Tongue (tissue), 2 donors: Measurements from ENCODE around the gene BACH2. TPM values are rescaled to one million over a fixed set of nuclear protein-coding genes. Genes with fewer than 3 reads are reported as not detected.
"Not testable (repeated sequence)": the region's sequence is repeated elsewhere in the genome, so short reads cannot be mapped to it uniquely, and the experiment has no call there.

ENCODE experiments used
- DNase-seq: peaks from one replicate; pipeline ENCODE4 v3.0.0-alpha.2; 2015
- total RNA-seq: library from RNA; depleted of rRNA; stranded (reverse); fragments of >200 nt; gene quantifications from one replicate; pipeline ENCODE4 v1.2.3, GENCODE V29; 2014

Gene BACH2
- total RNA-seq, result 8.3 TPM

DNA sequence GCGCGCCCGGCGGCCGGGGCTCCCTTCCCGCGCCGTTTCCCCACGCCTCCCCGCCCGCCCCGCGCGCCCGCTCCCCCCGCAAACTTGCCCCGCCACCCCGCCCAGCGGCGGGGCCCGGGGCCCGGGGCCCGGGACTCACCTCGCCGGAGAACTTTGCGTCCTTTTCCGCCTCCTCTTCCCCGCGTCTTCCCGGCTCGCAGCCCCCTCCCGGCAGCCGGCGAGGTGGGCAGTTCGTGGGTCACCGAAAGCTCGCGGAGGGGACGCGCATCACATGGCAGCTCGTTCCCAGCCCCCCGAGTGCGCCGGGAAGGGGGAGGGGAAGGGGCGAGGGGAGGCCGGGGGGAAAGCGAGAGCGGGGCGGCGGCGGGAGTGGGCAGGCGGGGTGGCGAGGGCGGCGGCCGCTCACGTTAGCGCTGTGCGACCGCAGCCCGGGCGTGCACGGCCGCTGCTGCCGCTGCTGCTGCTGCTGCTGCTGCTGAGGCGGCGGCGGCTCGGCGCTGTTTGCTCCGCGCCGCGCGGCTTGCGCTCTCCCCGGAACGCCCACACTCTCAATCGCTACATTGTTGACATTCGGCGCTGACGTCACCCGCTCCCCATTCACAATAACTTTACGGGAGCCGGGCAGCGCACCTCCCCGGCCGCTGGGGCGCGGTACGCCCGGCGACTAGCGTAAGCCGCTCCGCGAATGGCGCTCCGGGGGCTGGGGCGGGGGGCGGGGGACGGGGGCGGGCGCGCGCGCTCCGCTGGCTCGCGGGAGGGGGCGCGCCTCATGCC is at the start of gene BACH2:
Gene BACH2 (minus strand): TSS at position 503 of the 774 bp plus-strand sequence. CDS start 287,999 bp downstream, outside the sequence.
- peak; percentile 96 for DNase-seq

DNA sequence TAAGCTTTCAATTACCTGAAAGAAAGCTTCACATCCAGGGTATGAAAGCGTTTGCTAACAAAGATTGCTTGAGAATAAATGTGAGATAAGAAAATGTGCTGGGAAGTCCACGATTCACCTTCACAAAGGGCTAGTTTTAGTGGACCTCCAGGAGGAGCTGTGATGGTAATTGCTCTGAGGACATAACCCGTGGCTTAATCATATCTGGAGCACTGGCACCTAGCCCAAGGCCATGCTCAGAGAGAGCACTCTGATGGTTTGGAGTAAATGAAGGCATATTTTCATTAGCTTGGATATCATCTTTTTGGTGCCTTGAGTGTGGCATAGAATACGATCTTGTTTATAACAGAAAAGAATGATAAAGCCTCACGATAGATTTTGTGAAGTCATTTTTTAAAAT is 46.9 kb upstream of the BACH2 start:
- no peak for DNase-seq

DNA sequence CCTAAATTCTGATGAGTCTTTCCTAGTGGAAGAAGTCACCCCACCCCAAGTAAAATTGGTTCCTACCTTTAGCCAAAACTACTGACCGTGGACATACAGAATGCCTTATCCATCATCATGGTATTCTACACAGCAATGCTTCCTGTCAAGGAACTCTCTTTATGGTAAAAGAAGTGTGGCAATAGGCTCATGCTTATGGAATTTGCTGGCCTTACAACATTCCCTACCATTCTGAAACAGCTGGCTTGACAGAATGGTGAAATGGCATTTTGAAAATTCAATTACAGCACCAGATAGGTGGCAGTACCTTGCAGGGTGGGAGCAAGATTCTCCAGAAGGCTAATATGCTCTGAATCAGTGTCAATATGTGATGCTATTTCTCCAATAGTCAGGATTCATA is 41.8 kb upstream of the BACH2 start:
- no peak for DNase-seq

DNA sequence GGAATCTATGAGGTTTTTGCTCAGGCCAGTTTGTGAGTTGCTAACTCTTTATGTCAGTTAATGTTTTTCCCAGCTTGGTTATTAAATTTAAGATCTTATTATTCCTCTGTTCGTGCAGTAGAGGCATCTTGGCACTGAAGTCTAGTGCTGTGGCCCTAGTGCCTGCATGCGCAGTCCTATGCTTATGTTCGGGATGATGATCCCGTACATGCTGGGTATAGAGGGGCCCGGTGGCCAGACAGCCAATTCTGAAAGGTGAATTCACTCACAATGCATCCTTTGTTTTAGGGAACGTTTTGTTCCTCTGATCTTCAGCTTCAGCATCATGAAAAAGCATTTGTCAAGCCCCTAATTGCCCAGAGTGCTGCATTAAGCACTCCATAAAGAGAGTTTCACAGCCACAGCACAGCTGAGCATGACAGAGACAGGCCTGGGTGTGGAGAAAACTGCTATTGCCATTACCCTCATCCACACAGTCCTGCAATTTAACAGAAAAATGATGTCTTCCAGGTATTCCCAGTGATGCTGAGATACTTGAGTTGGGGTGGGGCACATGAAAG is 39.8 kb upstream of the BACH2 start:
- no peak for DNase-seq

DNA sequence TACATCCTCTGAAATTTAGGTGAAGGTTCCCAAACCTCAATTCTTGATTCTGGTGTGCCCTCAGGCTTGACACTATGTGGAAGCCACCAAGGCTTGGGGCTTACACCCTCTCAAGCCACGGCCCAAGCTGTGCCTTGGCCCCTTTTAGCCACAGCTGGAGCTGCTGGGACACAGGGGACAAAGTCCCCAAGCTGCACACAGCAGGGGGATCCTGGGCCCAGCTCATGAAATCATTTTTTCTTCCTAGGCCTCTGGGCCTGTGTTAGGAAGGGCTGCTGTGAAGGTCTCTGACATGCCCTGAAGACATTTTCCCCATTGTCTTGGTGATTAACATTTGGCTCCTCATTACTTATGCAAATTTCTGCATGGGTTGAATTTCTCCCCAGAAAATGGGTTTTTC is 37.3 kb upstream of the BACH2 start:
- no peak for DNase-seq

DNA sequence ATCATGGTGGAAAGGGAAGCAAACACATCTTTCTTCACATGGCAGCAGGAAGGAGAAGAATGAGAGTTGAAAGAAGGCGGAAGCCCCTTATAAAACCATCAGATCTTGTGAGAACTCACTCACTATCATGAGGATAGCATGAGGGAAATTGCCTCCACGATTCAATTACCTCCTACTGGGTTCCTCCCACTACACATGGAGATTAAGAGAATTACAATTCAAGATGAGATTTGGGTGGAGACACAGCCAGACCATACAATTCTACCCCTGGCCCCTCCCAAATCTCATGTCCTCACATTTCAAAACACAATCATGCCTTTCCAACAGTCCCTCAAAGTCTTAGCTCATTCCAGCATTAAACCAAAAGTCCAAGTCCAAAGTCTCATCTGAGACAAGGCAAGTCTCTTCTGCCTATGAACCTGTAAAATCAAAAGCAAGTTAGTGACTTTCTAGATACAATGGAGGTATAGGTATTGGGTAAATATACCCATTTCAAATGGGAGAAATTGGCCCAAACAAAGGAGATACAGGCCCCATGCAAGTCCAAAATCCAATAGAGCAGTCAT is 36.4 kb upstream of the BACH2 start:
- not testable (repeated sequence) for DNase-seq

DNA sequence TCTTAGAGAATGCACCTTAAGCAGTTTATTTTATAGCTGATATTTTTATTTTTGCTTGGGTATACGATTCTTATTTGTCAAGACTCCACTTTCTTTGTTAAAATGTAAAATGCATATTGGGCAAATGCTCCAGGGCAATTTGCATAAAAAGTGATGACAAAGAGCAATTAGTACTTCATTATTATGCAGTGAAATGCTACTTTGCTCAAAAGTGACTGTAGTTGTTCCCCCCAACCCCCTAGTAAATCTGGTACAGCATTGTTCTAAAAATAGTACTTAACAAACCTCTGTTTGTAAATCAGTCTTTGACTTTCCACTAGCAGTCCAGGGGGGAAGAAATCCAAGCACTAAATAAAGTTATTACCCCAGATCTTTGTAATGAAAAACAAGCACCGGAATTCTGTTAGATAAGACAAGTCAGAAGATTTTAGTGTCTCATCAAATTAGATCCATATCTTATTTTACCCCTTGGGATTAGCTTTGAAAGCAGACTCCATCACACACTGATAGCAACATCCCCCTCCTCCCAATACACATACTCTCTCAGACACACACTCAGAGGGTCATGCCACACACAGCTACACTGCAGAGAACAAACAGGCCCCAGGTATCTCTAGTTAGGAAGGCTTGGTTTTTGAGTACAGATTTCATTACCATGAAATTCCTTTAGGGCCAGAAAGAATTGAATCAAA is 32.9 kb upstream of the BACH2 start:
- no peak for DNase-seq

DNA sequence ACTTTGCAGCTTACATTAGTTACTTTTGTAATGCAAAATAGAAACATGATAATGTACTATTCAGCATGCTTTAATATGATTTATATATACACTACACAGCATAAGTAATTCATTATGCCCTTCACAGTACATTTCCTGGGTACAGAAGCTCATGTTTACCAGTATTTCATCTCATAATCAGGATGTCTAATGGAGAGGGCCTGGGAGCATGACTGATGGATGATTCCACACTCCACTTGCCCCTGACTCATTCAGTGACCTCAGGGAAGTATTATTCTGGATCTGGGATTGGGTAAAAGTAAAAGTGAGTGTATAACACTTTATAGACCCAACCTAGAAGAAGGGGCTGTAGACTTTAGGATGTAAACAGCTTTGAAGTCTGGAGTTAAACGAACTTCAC is 31.4 kb upstream of the BACH2 start:
- DNase-seq, result peak; percentile 8

DNA sequence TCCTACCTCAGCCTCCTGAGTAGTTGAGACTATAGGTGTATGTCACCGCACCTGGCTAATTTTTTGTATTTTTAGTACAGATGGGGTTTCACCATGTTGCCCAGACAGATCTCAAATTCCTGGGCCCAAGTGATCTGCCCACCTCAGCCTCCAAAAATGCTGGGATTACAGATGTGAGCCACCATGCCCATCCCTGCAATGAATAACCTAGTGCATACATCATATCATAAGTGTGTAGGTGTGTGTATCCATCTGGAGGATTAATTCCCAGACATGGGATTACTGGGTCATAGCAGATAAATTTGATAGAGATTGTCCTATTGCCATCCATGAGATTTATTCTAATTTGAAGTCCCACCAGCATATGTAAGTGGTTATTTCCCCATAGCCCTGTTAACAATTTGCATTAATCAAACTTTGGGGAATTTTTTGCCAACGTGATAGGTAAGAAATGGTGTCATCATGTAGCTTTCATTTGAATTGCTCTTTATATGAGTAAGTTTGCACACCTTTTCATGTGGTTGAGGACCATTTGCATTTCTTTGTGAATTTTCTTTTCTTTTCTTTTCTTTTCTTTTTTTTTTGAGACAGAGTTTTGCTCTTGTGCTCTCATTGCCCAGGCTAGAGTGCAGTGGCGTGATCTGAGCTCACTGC is 29.9 kb upstream of the BACH2 start:
- DNase-seq, result no peak

DNA sequence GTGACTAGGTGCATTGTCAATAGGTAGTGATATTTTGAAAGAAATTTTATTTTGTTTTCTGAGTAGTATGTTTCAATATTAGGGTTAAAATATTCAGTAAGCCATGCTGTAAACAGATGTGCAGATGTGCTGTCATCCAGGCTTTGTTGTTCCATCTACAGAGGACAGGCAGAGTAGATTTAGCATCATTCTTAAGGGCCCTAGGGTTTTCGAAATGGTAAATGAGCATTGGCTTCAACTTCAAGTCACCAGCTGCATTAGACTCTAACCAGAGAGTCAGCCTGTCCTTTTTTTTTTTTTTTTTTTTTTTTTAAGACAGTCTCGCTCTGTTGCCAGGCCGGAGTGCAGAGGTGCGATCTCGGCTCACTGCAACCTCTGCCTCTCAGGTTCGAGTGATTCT is 27.1 kb upstream of the BACH2 start:
- DNase-seq, result no peak

DNA sequence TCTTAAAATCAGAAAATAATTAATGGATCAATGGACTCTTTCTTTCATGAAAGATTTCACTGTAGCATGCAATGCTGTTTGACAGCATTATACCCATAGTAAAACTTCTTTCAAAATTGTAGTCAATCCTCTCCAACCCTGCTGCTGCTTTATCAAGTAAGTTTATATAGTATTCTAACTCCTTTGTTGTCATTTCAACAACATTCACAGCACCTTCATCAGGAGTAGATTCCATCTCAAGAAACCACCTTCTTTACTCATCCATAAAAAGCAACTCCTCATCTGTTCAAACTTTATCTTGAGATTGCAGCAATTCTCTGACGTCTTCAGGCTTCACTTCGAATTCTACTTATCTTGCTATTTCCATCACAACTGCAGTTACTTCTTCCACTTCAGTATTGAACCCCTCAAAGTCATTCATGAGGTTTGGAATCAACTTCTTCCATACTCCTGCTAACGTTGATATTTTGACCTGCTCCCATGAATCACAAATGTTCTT is 26.4 kb upstream of the BACH2 start:
- no peak for DNase-seq

DNA sequence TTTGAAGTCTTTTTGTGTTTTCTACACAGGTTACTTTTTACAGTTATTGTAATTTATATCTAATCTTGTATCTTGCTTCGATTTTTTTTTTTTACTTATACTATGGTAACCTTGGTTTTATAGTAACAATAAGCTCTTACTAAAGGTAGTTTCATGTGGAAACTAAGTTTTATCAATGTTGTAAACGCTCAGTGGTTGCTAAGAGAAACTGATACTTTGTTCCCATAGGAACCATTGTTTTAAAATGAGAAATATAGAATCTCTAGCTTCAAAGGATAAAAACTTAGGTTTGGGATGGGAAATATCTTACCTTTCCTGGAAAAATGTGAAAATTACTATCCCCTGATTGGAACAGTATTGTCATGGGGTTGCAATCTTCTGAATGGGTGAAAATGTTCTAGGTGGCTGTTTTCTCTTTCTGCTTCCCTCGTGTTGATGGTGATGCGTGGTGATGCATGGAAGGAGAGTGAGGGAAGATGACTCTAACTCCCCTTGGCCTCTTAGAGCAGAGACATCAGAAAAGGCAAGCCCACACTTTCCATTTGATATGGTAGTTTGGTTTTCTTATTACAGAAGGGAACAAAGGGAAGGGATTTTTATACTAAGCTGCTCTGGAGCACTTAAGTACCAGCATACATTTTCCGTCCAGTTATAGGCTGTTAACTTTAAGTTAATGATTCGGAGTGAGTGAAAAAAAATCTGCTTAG is 23.5 kb upstream of the BACH2 start:
- DNase-seq, result no peak

DNA sequence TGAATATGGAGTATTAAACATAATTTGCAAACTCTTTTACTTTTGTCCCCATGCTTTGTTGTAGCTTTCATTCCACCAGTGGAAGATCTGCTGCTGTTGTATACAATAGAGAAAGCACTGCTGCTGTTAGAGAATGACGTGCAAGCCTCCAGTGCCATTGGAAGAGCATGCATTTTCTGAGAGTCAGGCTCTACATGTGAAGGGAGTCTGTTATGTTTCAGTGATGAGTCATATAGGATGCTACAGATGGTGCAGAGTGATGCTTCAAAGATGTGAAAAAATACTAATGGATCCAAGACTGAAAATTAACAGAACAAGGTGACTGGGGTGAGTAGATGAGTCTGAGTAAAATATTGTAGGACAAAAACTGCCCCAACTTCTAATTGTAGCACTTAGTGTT is 22.4 kb upstream of the BACH2 start:
- no peak for DNase-seq

DNA sequence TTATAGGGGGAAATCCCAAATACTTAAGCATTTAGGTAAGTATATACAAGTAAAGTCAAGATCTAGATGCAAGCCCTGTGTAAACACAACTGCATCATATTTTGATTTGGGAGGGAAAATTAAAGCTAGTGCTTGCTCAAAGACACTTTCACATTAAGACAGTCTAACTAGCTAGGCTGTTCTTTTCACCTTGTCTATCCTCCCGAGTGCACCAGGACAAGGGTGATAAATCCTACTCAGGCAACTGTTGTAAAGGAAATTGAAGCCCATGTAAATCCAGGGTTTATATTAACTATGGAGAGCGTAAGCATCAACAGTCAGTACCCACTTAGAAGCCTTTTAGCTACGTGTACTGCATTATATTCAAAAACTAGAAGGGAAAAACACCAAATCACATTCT is 19.3 kb upstream of the BACH2 start:
- no peak for DNase-seq

DNA sequence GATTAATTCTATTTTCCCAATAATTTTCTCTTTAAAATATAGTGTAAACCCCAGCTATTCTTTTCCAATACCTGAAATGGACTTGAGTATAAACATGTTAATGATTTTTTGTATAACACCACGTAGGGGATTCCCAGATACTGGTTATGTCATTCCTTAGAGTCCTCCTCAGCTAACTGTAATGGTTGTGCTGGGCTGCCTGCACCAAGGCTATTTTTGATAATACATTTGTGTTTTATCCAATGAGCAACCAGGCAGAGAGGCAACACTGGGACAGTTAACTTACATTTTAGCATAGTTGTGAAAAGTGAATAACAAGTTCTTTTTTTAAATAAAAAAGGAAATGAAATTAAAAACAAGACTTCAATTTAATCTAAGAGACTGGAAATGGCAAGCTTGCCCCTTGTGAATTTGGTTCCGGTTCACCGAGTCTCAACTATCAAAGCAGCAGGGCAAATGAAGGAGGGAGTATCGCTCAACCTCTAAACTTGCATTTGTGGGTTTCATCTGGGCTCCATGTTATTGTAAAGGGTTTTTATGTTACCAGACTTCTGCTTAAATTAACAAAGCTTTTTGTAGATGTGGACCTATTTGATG is 18.8 kb upstream of the BACH2 start:
- DNase-seq, result no peak

DNA sequence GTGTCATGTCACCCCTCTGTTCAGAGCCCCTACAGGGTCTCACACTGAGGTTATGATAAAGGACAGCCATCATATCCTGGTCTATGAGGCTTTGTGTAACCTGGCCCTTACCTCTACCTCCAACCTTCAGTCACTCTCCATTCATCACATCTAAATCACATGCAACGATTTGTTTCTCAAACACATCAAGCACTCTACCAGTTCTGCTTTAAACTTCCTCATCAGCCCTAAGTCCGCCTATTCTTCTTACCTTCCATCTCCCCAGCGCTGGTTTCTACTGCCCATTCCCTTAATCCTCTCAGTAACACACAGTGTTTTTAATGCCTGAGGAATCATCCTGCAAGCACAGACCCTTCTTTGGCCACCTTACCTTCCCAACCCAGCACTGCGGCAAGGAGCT is 17.9 kb upstream of the BACH2 start:
- DNase-seq, result no peak

DNA sequence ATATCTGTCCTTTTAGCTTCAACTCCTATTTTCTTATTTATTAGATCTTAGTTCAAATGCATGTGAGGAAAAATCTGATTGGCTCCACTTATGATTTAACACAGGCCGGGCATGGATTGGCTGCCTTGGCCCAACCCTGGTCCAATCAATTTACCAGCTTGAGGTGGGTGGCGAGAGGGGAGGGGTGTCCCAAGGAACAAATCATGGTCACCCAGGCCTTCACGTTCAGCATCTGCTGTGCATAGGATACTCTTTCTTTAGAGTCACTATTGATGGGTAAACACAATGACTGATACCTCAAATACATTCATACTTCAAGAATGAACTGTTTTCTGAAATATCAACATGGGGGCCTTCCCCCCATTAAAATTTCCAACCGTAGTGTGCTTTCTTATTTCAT is 14.9 kb upstream of the BACH2 start:
- DNase-seq, result no peak

DNA sequence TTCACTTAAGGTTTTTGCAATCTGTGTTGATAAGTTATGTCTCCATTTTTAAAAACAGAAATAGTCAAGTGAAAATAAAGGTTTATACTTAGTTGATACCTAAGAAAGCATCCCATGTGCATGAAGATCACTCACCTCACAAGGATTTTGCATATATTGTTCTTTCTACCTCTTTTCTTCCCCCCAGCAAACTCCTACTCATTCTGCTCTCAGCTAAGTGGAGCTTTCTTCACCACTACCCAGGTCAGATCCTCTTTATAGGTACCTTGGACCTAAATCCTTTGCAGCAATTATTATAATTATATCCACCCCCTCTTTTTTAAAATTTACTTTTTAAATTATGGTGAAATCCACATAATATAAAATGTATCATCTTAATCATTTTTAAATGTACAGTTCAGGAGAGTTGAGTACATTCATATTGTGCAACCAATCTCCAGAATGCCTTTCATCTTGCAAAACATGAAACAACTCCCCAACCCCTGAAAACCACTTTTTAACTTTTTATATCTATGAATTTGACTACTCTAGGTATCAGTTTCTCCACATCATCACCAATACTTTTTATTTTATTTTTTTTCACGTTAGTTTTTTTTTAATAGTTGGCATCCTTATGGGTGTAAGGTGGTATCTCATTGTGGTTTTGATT is 9.3 kb upstream of the BACH2 start:
- no peak for DNase-seq

DNA sequence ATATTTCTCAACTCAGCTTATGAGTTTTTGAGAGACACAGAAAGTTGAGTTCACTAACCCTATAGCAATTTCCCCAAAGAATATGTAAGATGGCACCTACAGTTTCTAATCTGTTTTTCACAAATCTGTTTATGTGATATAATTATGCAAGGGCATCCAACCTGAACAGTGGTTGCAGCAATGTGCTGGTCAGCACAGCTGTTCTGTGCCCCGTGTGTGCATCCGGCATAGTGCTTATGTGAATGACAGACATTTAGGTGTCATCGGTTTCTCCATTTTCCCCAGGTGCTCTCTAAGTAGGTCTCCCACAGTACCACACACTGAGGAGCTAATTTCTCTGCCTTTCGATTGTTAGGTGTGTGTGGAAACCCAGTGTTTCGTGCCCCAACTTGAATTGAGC is 7.7 kb upstream of the BACH2 start:
- no peak for DNase-seq

DNA sequence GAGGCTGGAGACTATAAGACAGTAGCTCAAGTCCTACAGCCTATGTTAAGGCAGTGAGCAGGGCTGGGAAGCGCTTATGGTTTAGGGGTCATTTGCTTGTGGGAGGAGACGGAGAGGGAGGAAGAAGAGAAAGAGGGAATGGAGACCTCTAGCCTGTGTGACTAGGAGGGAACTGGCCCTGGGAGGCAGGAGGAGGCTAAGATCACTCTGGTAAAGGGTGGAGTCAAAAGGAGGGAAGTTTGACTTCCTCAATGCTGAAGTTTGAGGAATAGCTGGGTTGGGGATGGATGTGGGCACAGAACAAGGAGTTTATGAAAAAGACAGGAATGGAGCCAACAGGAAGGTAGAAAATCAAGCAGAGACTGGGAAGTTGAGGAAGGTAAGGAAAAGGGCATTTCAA is 6.4 kb upstream of the BACH2 start:
- no peak for DNase-seq

DNA sequence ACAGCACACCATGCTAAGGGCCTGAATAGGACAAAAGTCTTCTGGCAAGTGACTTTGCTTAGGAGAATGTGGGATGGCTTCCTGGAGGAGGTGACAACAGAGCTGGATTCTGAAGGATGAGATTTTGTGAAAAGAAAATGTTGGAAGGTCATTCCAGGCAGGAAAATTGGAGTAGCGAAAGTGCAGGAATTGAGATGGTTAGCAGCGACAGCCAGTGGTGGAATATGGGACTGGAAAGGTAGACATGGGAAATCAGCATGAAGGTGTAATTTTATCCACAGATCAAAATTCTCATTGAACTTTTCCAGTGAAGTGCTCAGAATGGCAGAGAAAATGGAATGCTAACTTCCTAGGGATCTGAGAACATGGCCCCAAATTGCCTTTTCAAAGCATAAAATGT is 5.7 kb upstream of the BACH2 start:
- DNase-seq, result no peak
